Stimulated activated CD4-positive, alpha-beta T cell treated with anti-CD3 and anti-CD28 coated beads, Interleukin-4, amount 100 ng/mL, for 4 hours (primary cell): Measurements from ENCODE around the gene YES1.
A peak's percentile ranks its signal among the peaks of the same experiment; 100 is the strongest.

Source experiments
- DNase-seq, 2 experiments: peaks; one replicate each; pipeline ENCODE4 v3.0.0-alpha.2; 2020

Gene YES1

GRCh38 chr18:811892-812375 is at the start of gene YES1:
Gene YES1, minus strand, starts transcription at chr18:812242. Its CDS starts 55,415 bp downstream, at chr18:756827.
- peak in 1 of 2 experiments; percentile 71 for DNase-seq

- DNase-seq = no peak
Measured at GRCh38 chr18:857986-858385, 45.9 kb upstream of the YES1 start.

GRCh38 chr18:853471-853870 is 41.4 kb upstream of the YES1 start:
- no peak for DNase-seq

GRCh38 chr18:850960-851359 is 38.9 kb upstream of the YES1 start:
- no peak for DNase-seq

GRCh38 chr18:849021-849420 is 37.0 kb upstream of the YES1 start:
- DNase-seq = no peak

- DNase-seq = no peak
Measured at GRCh38 chr18:848062-848861, 36.2 kb upstream of the YES1 start.

GRCh38 chr18:845152-845819 is 33.2 kb upstream of the YES1 start:
- no peak for DNase-seq

- no peak for DNase-seq
Measured at GRCh38 chr18:841647-842370, 29.8 kb upstream of the YES1 start.

GRCh38 chr18:840516-840915 is 28.5 kb upstream of the YES1 start:
- DNase-seq = no peak

- no peak for DNase-seq
Measured at GRCh38 chr18:840023-840408, 28.0 kb upstream of the YES1 start.

- DNase-seq = peak; percentile 77 to 90
Measured at GRCh38 chr18:839224-840022, 27.4 kb upstream of the YES1 start.

GRCh38 chr18:837922-838321 is 25.9 kb upstream of the YES1 start:
- no peak for DNase-seq

- no peak for DNase-seq
Measured at GRCh38 chr18:834082-834720, 22.2 kb upstream of the YES1 start.

GRCh38 chr18:833197-833596 is 21.2 kb upstream of the YES1 start:
- no peak for DNase-seq

GRCh38 chr18:832085-832681 is 20.1 kb upstream of the YES1 start:
- peak; percentile 3 to 34 for DNase-seq

GRCh38 chr18:830315-830901 is 18.4 kb upstream of the YES1 start:
- DNase-seq = peak in 1 of 2 experiments; percentile 12

GRCh38 chr18:829432-829831 is 17.4 kb upstream of the YES1 start:
- DNase-seq = no peak

GRCh38 chr18:827093-827677 is 15.1 kb upstream of the YES1 start:
- DNase-seq = no peak

GRCh38 chr18:825891-826585 is 14.0 kb upstream of the YES1 start:
- DNase-seq = no peak

- no peak for DNase-seq
Measured at GRCh38 chr18:824179-824578, 12.1 kb upstream of the YES1 start.
